Measurements from ENCODE around the gene NLGN1. TPM values are rescaled to one million over a fixed set of nuclear protein-coding genes. Genes with fewer than 3 reads are reported as not detected.

NLGN1 gene
- total and polyA plus RNA-seq, 9 of the 15 experiments (the other 6 are each of a cell fraction or from before 2014, with no cell fraction given): under 0.01 to 0.01 TPM; not detected in 7

DNA sequence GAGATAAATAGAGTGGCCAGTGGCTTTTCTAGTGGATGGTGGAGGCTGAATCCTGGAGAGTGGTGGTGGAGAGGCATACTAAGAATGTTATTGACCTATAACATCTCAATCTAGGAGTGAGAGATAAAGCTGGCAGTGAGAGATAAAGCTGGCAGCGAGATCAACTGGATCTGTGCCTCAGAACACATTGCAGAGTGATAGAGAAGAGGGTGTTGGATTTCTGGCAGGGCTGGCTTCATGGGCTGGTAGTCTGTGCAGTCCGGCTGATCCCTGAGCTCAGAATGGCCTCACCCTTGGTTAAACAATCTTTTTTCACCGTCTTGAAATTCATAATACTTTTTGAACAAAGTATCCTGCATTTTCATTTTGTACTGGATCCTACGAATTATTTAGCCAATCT, 221.2 kb downstream of the NLGN1 start (continued):
- TF ChIP-seq, protein P1, sequence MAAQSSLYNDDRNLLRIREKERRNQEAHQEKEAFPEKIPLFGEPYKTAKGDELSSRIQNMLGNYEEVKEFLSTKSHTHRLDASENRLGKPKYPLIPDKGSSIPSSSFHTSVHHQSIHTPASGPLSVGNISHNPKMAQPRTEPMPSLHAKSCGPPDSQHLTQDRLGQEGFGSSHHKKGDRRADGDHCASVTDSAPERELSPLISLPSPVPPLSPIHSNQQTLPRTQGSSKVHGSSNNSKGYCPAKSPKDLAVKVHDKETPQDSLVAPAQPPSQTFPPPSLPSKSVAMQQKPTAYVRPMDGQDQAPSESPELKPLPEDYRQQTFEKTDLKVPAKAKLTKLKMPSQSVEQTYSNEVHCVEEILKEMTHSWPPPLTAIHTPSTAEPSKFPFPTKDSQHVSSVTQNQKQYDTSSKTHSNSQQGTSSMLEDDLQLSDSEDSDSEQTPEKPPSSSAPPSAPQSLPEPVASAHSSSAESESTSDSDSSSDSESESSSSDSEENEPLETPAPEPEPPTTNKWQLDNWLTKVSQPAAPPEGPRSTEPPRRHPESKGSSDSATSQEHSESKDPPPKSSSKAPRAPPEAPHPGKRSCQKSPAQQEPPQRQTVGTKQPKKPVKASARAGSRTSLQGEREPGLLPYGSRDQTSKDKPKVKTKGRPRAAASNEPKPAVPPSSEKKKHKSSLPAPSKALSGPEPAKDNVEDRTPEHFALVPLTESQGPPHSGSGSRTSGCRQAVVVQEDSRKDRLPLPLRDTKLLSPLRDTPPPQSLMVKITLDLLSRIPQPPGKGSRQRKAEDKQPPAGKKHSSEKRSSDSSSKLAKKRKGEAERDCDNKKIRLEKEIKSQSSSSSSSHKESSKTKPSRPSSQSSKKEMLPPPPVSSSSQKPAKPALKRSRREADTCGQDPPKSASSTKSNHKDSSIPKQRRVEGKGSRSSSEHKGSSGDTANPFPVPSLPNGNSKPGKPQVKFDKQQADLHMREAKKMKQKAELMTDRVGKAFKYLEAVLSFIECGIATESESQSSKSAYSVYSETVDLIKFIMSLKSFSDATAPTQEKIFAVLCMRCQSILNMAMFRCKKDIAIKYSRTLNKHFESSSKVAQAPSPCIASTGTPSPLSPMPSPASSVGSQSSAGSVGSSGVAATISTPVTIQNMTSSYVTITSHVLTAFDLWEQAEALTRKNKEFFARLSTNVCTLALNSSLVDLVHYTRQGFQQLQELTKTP (IDR thresholded peaks at IDR 0.05; ENCODE audit: low read depth in 1 of 2, partially characterized antibody in 2 of 2): no peak

DNA sequence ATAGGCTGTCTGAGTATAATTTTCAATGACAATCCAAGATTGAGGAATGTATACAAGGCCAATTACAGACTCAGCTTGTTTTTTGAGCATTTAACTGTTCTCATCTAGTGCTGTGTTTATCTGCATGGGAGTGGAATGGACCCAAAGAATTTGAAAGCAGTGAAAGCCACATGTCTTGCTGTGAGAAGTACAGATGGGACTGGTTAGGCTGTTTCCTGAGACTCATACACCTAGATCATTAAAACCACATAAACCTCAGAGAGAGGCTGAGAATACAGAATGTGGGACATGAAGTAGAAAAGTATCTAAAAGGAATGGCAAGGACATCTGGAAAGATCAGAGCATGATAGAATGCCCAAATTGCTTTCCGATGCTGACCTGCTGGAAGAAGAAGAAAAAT, 224.6 kb downstream of the NLGN1 start:
- Histone ChIP-seq H3K27ac (ENCODE audit: extremely low read depth, low read depth, low read length) (no peak overlapping the region), H3K79me2 (ENCODE audit: control insufficient read depth, insufficient read depth, low read length) (no peaks in the 10 kb centered on the region), H4K20me1 (replicated peaks; ENCODE audit: control insufficient read depth, insufficient read depth, low read length) (no peaks in the 10 kb centered on the region), H3K9me1 (ENCODE audit: control insufficient read depth, insufficient read depth, low read length) (no peaks in the 10 kb centered on the region), H3K9ac (ENCODE audit: insufficient read depth in 1 of 2, low read depth in 2 of 2, low read length in 2 of 2) (no peak overlapping the region), H3K36me3 (ENCODE audit: control insufficient read depth, insufficient read depth, low read length) (no peaks in the 10 kb centered on the region), H3K4me2 (ENCODE audit: insufficient read depth, low read length) (no peak overlapping the region), H3K4me1 (replicated peaks in 1 of 2; ENCODE audit: control insufficient read depth in 2 of 2, insufficient read depth in 2 of 2, low read length in 2 of 2) (no peaks in the 10 kb centered on the region), H2AFZ (ENCODE audit: low read depth, low read length) (no peak overlapping the region), H3K4me3 (no peak overlapping the region), H3K27me3 (ENCODE audit: control insufficient read depth in 2 of 2, insufficient read depth in 2 of 2, low read length in 2 of 2) (no peaks in the 10 kb centered on the region), H3K9me3 (replicated peaks; ENCODE audit: control insufficient read depth, insufficient read depth, low read depth, low read length) (no peaks in the 10 kb centered on the region)
- FAIRE-seq (no peak), DNase-seq (ENCODE audit: extremely low read depth in 1 of 4, low spot score in 3 of 4) (no peak), ATAC-seq (no peak)
- POLR2A ChIA-PET: no interaction called here
- no TSS peak for BruUV-seq (replicated peaks)
- in situ Hi-C loops (cut with MboI) (no loop called here), intact Hi-C loops (cut with micrococcal nuclease) (no loop called here)
- TF ChIP-seq, protein P2, sequence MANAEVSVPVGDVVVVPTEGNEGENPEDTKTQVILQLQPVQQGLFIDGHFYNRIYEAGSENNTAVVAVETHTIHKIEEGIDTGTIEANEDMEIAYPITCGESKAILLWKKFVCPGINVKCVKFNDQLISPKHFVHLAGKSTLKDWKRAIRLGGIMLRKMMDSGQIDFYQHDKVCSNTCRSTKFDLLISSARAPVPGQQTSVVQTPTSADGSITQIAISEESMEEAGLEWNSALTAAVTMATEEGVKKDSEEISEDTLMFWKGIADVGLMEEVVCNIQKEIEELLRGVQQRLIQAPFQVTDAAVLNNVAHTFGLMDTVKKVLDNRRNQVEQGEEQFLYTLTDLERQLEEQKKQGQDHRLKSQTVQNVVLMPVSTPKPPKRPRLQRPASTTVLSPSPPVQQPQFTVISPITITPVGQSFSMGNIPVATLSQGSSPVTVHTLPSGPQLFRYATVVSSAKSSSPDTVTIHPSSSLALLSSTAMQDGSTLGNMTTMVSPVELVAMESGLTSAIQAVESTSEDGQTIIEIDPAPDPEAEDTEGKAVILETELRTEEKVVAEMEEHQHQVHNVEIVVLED (CRISPR knock-in tag; IDR thresholded peaks at IDR 0.05): no peak
- no peak for TF ChIP-seq NCOA2 (IDR thresholded peaks at IDR 0.05; ENCODE audit: partially characterized antibody in 2 of 2)
- TF ChIP-seq ZNF253 (CRISPR knock-in tag; conservative IDR thresholded peaks at IDR 0.05): no peak
- no peak for TF ChIP-seq NONO (IDR thresholded peaks at IDR 0.05; ENCODE audit: low read depth in 2 of 2, low read length in 1 of 2)
- no peak for TF ChIP-seq LCOR (CRISPR knock-in tag; IDR thresholded peaks at IDR 0.05)
- no peak for TF ChIP-seq ZBTB1 (CRISPR knock-in tag; IDR thresholded peaks at IDR 0.05; ENCODE audit: borderline replicate concordance, low read depth)
- no peak for TF ChIP-seq ARNT (IDR thresholded peaks at IDR 0.05)
- no peak for TF ChIP-seq ZNF232 (CRISPR knock-in tag; IDR thresholded peaks at IDR 0.05)
- no peak for TF ChIP-seq ZNF696 (CRISPR knock-in tag; conservative IDR thresholded peaks at IDR 0.05)
- no peak for TF ChIP-seq HNRNPLL (IDR thresholded peaks at IDR 0.05; ENCODE audit: low read depth, low read length, poor library complexity, severe bottlenecking)
- no peak for TF ChIP-seq ZNF766 (CRISPR knock-in tag; conservative IDR thresholded peaks at IDR 0.05)
- no peak for TF ChIP-seq POLR2G (IDR thresholded peaks at IDR 0.05; ENCODE audit: low read depth, low read length)
- TF ChIP-seq ZNF311 (CRISPR knock-in tag; IDR thresholded peaks at IDR 0.05): no peak
- CTCF ChIA-PET (ENCODE audit: low intra/inter-chr PET ratio): no interaction called here
- WGBS (ENCODE audit: insufficient coverage, low coverage, missing lambda C conversion rate): 0% methylated on average over 1 of the region's 1 CpG
